Measurements from ENCODE around the gene DGKI.

The DGKI gene

DNA sequence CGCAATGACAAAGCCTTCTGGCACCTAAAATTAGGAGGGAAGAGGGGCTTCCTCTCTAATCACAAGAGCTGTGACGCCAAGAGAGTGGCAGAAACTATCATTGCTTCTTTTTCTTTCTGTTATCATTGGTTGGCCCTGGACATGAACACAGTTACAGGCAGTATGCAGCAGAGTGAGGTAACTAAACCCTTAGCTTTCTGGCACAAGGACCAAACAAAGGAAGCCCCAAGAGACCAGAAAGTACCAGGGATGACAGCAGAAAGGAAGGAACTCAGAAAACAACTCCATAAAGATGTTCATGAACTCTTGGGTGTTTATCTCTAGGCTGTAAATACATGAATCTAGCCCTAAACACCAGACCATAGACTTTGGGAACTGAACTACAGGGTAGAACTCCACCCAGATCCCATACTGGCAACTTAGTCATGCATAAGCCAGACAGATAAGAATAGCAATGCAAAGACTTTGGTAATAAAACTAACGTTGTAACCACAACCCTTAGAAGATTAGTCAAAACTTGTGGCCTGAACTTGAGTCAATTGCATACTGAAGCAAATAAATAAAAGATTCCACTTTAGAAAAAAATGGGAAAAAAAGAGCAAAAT lies 307.6 kb downstream of the DGKI start:
- no peak for DNase-seq (ENCODE audit: low read depth)

- DNase-seq (ENCODE audit: low read depth): no peak
These were observed 308.4 kb downstream of the DGKI start for GRCh38 chr7:137538361-137538762.

GRCh38 chr7:137535579-137535978 lies 311.2 kb downstream of the DGKI start:
- DNase-seq (ENCODE audit: low read depth): no peak

GRCh38 chr7:137531671-137532070 lies 315.1 kb downstream of the DGKI start:
- DNase-seq (ENCODE audit: low read depth): no peak

DNA sequence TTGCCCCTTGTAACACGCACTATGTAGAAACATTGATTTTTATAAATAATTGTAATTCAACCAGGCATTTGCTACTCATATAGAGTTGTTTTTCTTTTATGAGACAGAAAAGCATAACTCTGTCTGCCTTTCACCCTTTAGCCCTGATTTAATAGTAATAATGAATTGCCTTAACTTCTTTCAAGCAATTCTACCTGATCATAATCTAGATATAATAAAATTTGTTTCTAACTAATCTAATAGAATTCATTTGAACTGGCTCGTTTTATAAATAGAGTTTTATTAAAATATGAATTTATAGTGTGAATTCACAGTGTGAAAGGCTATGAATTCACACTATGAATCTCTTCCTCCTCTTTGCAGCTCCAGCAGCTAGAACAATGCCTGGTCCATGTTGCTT lies 319.1 kb downstream of the DGKI start:
- DNase-seq (ENCODE audit: low read depth): no peak

DNA sequence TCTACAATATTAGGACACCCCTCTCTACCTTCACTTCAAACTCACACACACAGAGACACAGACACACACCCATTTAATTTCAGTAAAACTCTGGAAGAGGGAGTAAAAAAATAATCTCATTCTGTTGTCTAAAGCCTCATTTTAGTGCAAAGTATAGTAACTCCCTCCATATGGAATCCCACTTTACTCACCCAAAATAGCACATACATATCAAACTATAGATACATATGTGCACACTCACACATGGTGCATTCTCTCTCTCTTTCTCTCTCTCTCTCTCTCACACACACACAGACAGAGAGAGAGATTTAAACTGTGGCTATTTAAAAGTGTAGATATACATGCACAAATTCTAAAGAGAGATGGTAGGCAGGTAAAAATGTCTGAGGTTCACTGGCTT lies 323.6 kb downstream of the DGKI start:
- no peak for DNase-seq (ENCODE audit: low read depth)

GRCh38 chr7:137521451-137521850 lies 325.3 kb downstream of the DGKI start:
- DNase-seq (ENCODE audit: low read depth): no peak

DNA sequence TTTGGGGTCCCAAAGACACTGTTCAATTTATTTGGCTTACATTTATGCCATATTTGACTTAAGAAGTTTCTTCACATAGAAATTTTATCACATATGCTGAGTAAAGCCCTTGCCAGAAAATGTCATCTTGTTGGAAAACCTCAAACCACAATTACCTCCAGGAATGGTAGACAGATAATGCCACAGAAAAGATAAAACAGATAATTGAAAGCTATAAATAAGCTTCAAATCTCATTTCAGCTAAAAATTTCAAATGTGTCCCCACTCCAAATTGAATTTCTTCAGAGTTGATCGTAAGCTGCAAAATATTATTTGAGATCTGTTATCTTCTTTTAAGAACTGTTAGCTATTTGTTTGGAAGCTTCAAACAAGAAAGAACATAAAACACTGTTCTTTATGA lies 326.8 kb downstream of the DGKI start:
- no peak for DNase-seq (ENCODE audit: low read depth)

- no peak for DNase-seq (ENCODE audit: low read depth)
These were observed 327.5 kb downstream of the DGKI start for GRCh38 chr7:137519181-137519691.

GRCh38 chr7:137513091-137513490 lies 333.7 kb downstream of the DGKI start:
- no peak for DNase-seq (ENCODE audit: low read depth)

DNA sequence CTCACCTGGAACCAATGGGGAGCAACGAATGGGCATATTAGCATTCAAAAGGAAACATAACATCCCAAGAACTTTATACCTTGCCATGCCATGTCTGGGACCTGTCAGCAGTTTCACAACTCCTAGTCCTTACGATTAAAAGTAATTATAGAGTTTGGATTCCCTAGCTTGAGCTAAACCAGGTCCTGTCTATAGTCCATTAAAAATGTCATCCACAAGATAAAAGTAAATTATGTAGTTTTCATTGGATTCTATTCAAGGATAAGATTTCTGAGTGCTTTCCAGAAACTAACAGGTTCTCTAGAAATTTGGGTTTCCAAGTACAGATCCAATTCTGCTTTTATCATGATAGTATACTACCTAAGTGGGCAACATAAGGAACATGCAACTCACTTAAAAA lies 339.7 kb downstream of the DGKI start:
- no peak for DNase-seq (ENCODE audit: low read depth)

- no peak for DNase-seq (ENCODE audit: low read depth)
These were observed 340.7 kb downstream of the DGKI start for GRCh38 chr7:137506031-137506430.

- DNase-seq (ENCODE audit: low read depth): no peak
These were observed 345.2 kb downstream of the DGKI start for GRCh38 chr7:137501562-137501961.

GRCh38 chr7:137492889-137493288 lies 353.9 kb downstream of the DGKI start:
- no peak for DNase-seq (ENCODE audit: low read depth)

DNA sequence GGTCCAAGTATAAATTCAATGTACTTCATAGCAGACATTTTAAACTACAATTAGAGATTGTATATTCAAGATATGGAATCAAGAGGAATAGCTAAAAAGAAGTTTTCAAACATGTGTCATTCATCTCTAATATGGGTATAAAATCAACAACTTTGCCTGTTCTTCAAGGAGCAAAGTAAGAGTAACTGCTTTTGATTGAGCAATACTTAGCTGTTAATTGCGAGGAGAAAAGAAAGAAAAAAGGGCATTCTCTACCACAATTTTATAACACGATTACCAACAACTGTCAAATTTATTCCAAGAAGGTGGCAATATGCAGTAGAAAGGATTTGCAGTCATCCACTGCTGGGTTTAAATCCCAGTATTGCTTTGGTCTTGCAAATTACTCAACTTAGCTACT lies 356.9 kb downstream of the DGKI start:
- no peak for DNase-seq (ENCODE audit: low read depth)

DNA sequence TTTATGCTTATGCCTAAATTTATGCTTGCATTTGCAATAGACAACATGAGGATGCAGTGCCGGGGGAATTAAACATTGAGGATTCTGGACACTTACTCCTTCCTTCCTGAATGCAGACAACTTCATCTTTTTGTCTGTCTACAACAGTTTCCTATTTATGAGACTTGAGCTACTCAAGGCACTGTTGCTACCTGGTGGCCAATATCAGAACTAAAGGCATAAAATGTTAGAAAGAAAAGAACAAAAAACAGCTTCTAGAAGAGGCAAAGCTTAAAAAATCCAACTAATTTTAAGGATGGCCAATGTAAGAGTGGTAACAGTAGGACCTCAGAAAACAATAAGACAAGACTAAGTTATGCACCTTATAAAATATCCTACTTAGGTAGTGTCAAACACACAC lies 358.7 kb downstream of the DGKI start:
- DNase-seq (ENCODE audit: low read depth): no peak

DNA sequence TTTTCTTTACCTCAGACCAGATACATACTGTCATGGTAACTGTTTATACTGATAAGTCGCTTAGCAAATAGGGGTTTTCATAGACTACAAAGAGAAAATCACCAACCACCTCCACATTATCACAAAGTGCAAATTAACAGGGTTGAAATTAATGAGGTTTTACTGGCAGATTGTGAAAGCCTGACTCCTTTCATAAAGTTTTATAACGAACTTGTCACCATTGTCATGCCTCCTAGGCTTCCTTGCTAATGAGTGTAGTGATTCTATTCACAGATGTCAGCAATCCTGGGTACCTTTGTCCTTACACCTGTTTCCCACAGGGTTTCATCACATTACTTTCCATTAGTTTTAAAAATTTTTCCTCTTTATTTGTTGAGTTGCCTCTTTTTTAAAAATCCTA lies 361.0 kb downstream of the DGKI start:
- no peak for DNase-seq (ENCODE audit: low read depth)

- no peak for DNase-seq (ENCODE audit: low read depth)
These were observed 362.4 kb downstream of the DGKI start for GRCh38 chr7:137484326-137484725.

DNA sequence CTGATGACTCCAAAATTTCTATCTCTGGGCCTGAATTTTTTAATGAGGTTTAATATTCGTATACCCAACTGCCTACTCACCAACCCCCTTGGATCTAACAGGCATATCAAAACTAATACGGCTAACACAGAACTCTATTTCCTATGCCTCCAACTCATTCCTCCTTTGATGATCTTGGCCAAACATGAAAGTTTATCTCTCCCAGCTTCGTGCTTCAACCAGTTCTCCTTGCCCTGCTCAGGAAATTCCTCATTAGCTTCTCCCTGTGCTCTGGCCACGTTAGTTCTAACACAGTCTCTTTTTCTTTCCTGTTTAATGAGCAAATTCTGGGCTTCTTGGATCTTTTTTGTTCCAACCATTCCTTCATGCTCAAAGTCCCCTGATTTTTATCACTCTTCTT lies 364.3 kb downstream of the DGKI start:
- no peak for DNase-seq (ENCODE audit: low read depth)

DNA sequence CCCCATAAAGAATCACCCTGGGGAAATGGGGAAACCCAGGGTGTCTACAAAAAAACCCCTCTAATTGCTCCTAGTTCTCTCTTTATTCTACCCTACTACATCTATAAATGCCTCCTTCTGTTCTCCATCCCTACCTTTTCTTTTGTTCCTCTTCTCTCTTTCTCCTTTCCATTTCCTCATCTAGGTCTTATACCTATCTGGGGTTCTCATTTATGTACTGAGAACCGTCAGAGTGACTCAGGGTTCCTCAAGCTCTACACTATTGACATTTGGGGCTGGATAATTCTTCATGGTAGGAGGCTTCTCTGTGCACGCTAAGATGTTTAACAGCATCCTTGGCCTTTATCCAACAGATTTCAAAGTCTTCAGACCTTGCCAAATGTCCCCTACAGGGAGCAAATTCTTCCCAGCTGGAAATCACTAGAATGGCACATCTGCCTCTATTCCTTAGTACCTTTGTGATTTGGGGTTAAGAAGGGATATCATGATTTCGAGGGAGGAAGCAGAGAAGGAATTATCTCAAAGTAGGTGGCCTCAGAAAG lies 365.9 kb downstream of the DGKI start:
- DNase-seq (ENCODE audit: low read depth): no peak

DNA sequence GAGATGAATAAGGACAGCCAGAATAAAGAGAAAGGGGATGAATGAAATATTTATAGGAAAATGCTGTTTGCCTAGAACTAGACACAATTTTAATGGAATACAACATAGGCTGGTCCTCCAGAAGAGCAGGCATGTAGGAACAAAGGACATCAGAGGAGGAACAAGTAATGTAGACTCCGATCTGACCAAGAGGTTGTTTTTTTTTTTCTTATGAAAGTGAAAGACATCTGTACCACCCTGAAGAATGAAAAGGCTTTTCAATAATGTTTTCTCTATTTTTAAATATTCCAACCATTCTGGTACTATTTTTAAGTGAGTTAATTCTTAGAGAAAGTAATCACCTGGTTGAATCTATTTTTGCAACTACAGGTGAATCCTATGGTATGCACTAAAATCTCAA lies 366.4 kb downstream of the DGKI start:
- DNase-seq (ENCODE audit: low read depth): no peak

GRCh38 chr7:137476937-137477336 lies 369.8 kb downstream of the DGKI start:
- DNase-seq (ENCODE audit: low read depth): no peak

GRCh38 chr7:137475966-137476365 lies 370.8 kb downstream of the DGKI start:
- DNase-seq (ENCODE audit: low read depth): no peak

DNA sequence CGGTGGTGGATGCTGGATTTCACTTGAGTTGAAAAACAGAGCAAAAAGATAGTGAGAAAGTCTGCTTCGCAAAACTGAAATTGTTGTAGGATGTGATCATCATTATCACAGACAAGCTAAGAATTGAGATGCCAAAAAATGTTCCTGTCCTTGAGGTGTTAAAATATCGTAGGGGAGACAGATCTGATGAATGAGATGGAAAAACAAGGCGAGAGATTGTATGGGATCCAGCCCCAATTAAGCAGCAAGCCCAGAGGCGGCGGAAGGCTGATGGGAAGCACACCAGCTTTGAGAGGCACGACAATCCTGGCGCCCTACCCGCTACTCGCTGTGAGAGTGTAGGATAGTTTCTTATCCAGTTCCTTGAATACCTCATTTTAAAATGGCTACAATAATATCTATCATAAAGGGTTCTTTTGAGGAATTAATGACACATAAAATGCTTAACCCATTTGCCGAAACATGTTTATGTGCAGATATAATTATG lies 372.2 kb downstream of the DGKI start:
- DNase-seq (ENCODE audit: low read depth): no peak

All from T follicular helper cell (primary cell).